ENCODE results near the gene RUBCNL.

RUBCNL gene

GRCh38 chr13:46313432-46314257 is 73.4 kb downstream of the RUBCNL start:
- Histone ChIP-seq H3K4me3 (replicated peaks; ENCODE audit: low read depth, low read length) (no peak overlapping the region), H3K36me3 (ENCODE audit: control insufficient read depth, insufficient read depth, low read length) (no peaks in the 10 kb centered on the region), H3K27me3 (replicated peaks; ENCODE audit: control insufficient read depth, insufficient read depth, low read length) (no peaks in the 10 kb centered on the region)
- DNase-seq (ENCODE audit: extremely low read depth, insufficient read length) = no peak
- TF ChIP-seq CTCF (IDR thresholded peaks at IDR 0.05; ENCODE audit: insufficient read depth, low read length, poor library complexity, severe bottlenecking) = no peak

- no peak overlapping the region for H3K4me3 ChIP-seq (replicated peaks; ENCODE audit: low read depth, low read length)
- H3K27me3 ChIP-seq (replicated peaks; ENCODE audit: control insufficient read depth, insufficient read depth, low read length) = no peaks in the 10 kb centered on the region
- H3K36me3 ChIP-seq (ENCODE audit: control insufficient read depth, insufficient read depth, low read length) = no peaks in the 10 kb centered on the region
- DNase-seq (ENCODE audit: extremely low read depth, insufficient read length) = no peak
- TF ChIP-seq CTCF (IDR thresholded peaks at IDR 0.05; ENCODE audit: insufficient read depth, low read length, poor library complexity, severe bottlenecking) = no peak
Measured at GRCh38 chr13:46313024-46313423, 74.0 kb downstream of the RUBCNL start.

GRCh38 chr13:46311217-46311616 is 75.8 kb downstream of the RUBCNL start:
- H3K4me3 ChIP-seq (replicated peaks; ENCODE audit: low read depth, low read length) = no peak overlapping the region
- no peak for TF ChIP-seq CTCF (IDR thresholded peaks at IDR 0.05; ENCODE audit: insufficient read depth, low read length, poor library complexity, severe bottlenecking)
- no peaks in the 10 kb centered on the region for H3K36me3 ChIP-seq (ENCODE audit: control insufficient read depth, insufficient read depth, low read length)
- no peak for DNase-seq (ENCODE audit: extremely low read depth, insufficient read length)
- H3K27me3 ChIP-seq (replicated peaks; ENCODE audit: control insufficient read depth, insufficient read depth, low read length) = no peaks in the 10 kb centered on the region

GRCh38 chr13:46310066-46310465 is 77.0 kb downstream of the RUBCNL start:
- no peak for TF ChIP-seq CTCF (IDR thresholded peaks at IDR 0.05; ENCODE audit: insufficient read depth, low read length, poor library complexity, severe bottlenecking)
- Histone ChIP-seq H3K36me3 (ENCODE audit: control insufficient read depth, insufficient read depth, low read length) (no peaks in the 10 kb centered on the region), H3K4me3 (replicated peaks; ENCODE audit: low read depth, low read length) (no peak overlapping the region), H3K27me3 (replicated peaks; ENCODE audit: control insufficient read depth, insufficient read depth, low read length) (no peaks in the 10 kb centered on the region)
- no peak for DNase-seq (ENCODE audit: extremely low read depth, insufficient read length)

- Histone ChIP-seq H3K27me3 (replicated peaks; ENCODE audit: control insufficient read depth, insufficient read depth, low read length) (no peaks in the 10 kb centered on the region), H3K4me3 (replicated peaks; ENCODE audit: low read depth, low read length) (no peak overlapping the region), H3K36me3 (ENCODE audit: control insufficient read depth, insufficient read depth, low read length) (no peaks in the 10 kb centered on the region)
- no peak for DNase-seq (ENCODE audit: extremely low read depth, insufficient read length)
- TF ChIP-seq CTCF (IDR thresholded peaks at IDR 0.05; ENCODE audit: insufficient read depth, low read length, poor library complexity, severe bottlenecking) = no peak
Measured at GRCh38 chr13:46307554-46307953, 79.5 kb downstream of the RUBCNL start.

Data from GM06990 (cell line).